Tibial nerve (tissue), 4 donors: ENCODE data around the gene ZRANB1. TPM values are rescaled to one million over a fixed set of nuclear protein-coding genes. Genes with fewer than 3 reads are reported as not detected.

Experiments used
- DNase-seq, 2 donors: peaks; one replicate each; pipeline ENCODE4 v3.0.0-alpha.2; 2019; ENCODE audit warnings: low spot score in 2 of 2
- H3K27ac ChIP-seq, 4 donors: fragments of 200-600 bp; sonication (generic) in 3 of 4; one replicate each; pipeline ENCODE4 v1.5.1; 2017 to 2019; ENCODE audit warnings: mild to moderate bottlenecking in 1 of 4
- H3K27me3 ChIP-seq, 2 donors: fragments of 200-600 bp; sonication (generic) in 1 of 2; one replicate each; pipeline versions ENCODE4 v1.5.1 to v1.6.0; 2017 to 2019
- H3K36me3 ChIP-seq, 3 donors: fragments of 200-600 bp; sonication (generic); one replicate each; pipeline ENCODE4 v1.5.1; 2018 to 2019
- H3K4me1 ChIP-seq, 4 donors: fragments of 200-600 bp; sonication (generic) in 3 of 4; one replicate each; pipeline ENCODE4 v1.5.1; 2017 to 2019
- H3K4me3 ChIP-seq, 4 donors: fragments of 200-600 bp; sonication (generic) in 3 of 4; one replicate each; pipeline ENCODE4 v1.5.1; 2017 to 2019; ENCODE audit warnings: mild to moderate bottlenecking in 1 of 4, moderate library complexity in 1 of 4
- H3K9me3 ChIP-seq, 4 donors: fragments of 200-600 bp; sonication (generic) in 3 of 4; one replicate each; pipeline ENCODE4 v1.5.1; 2017 to 2019
- EP300 ChIP-seq, 2 donors: sonication (generic); formaldehyde crosslinking; IDR thresholded peaks; one replicate each; pipeline ENCODE4 v1.6.1; 2017; ENCODE audit warnings: antibody characterized with exemption in 2 of 2, mild to moderate bottlenecking in 1 of 2
- POLR2A ChIP-seq, 2 donors: fragments of 450-650 bp; IDR thresholded peaks; one replicate each; pipeline ENCODE4 v1.6.1; 2017; ENCODE audit warnings: antibody characterized with exemption in 2 of 2, mild to moderate bottlenecking in 2 of 2, moderate library complexity in 2 of 2
- WGBS, 2 donors: methylation state at CpG; one replicate each; pipeline ENCODE4 v1.1.5; 2018; 5-methylcytosine and 5-hydroxymethylcytosine counted together
- total RNA-seq, 4 donors: library from RNA; depleted of rRNA; stranded (reverse); fragments of >200 nt; gene quantifications; one replicate each; pipeline ENCODE4 v1.1.0, GENCODE V29; 2016
- TF ChIP-seq, protein P1 (sequence below), 5 experiments: fragments of 200-600 bp in 3 of 5; fragments of 450-650 bp in 2 of 5; sonication (generic) in 3 of 5; IDR thresholded peaks; one replicate each; pipeline ENCODE4 v1.5.1; 2016 to 2019; ENCODE audit warnings: antibody characterized with exemption in 5 of 5, mild to moderate bottlenecking in 3 of 5, moderate library complexity in 2 of 5

Gene ZRANB1
- total RNA-seq, 4 donors from 2014 or later: 22.2 to 33.5 (median 24.2) TPM

GRCh38 chr10:124953421-124953820, 11.5 kb downstream of the ZRANB1 start:
- Histone ChIP-seq H3K9me3 (no peaks in the 10 kb centered on the region), H3K27ac (no peak overlapping the region), H3K4me1 (peaks cover 0 to 41% (median 11%) of the 10 kb centered on the region in 4 donors), H3K36me3 (peaks cover 0 to 4% (median 0%) of the 10 kb centered on the region in 3 donors), H3K27me3 (no peaks in the 10 kb centered on the region), H3K4me3 (no peak overlapping the region)
- 87% methylated on average over 3 of the region's 3 CpGs for WGBS, 2 donors
- DNase-seq: no peak
- TF ChIP-seq, protein P1, sequence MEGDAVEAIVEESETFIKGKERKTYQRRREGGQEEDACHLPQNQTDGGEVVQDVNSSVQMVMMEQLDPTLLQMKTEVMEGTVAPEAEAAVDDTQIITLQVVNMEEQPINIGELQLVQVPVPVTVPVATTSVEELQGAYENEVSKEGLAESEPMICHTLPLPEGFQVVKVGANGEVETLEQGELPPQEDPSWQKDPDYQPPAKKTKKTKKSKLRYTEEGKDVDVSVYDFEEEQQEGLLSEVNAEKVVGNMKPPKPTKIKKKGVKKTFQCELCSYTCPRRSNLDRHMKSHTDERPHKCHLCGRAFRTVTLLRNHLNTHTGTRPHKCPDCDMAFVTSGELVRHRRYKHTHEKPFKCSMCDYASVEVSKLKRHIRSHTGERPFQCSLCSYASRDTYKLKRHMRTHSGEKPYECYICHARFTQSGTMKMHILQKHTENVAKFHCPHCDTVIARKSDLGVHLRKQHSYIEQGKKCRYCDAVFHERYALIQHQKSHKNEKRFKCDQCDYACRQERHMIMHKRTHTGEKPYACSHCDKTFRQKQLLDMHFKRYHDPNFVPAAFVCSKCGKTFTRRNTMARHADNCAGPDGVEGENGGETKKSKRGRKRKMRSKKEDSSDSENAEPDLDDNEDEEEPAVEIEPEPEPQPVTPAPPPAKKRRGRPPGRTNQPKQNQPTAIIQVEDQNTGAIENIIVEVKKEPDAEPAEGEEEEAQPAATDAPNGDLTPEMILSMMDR (IDR thresholded peaks at IDR 0.05): no peak
- no peak for TF ChIP-seq POLR2A (IDR thresholded peaks at IDR 0.05)
- TF ChIP-seq EP300 (IDR thresholded peaks at IDR 0.05): no peak

DNA sequence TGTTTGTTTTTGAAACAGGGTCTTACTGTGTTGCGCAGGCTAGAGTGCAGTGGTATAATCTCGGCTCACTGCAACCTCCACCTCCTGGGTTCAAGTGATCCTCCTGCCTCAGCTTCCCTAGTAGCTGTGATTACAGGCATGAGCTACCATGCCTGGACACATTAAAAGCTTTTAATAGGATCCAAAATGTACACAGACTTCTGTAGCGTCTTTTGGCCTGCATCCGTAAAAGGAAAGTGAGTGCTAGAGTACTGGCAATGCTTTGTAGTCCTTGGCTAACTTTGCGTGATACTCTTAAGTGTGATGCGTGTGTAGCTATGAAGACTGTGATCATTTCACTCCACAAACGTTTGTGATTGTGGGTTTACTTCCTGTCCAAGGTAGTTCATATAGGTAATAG, 13.3 kb downstream of the ZRANB1 start:
- no peak for DNase-seq
- Histone ChIP-seq H3K4me1 (peaks cover 0 to 53% (median 11%) of the 10 kb centered on the region in 4 donors), H3K27ac (no peak overlapping the region), H3K9me3 (no peaks in the 10 kb centered on the region), H3K36me3 (no peaks in the 10 kb centered on the region), H3K4me3 (no peak overlapping the region), H3K27me3 (no peaks in the 10 kb centered on the region)
- TF ChIP-seq POLR2A (IDR thresholded peaks at IDR 0.05) (no peak), EP300 (IDR thresholded peaks at IDR 0.05) (no peak)
- TF ChIP-seq, protein P1 (IDR thresholded peaks at IDR 0.05): no peak
- WGBS, 2 donors: 49 to 51% methylated on average over 7 of the region's 7 CpGs

- H3K27me3 ChIP-seq: no peaks in the 10 kb centered on the region
- TF ChIP-seq, protein P1 (IDR thresholded peaks at IDR 0.05): no peak
- TF ChIP-seq POLR2A (IDR thresholded peaks at IDR 0.05) (no peak), EP300 (IDR thresholded peaks at IDR 0.05) (no peak)
- no peaks in the 10 kb centered on the region for H3K9me3 ChIP-seq
- H3K27ac ChIP-seq: no peak overlapping the region
- peaks cover 0 to 57% (median 11%) of the 10 kb centered on the region in 4 donors for H3K4me1 ChIP-seq
- DNase-seq: no peak
- H3K36me3 ChIP-seq: no peaks in the 10 kb centered on the region
- H3K4me3 ChIP-seq: no peak overlapping the region
- 52% methylated on average over 10 of the region's 10 CpGs for WGBS, 2 donors
These were observed 13.9 kb downstream of the ZRANB1 start for GRCh38 chr10:124955868-124956267.

GRCh38 chr10:124956764-124957163, 14.8 kb downstream of the ZRANB1 start:
- H3K27me3 ChIP-seq: no peaks in the 10 kb centered on the region
- no peaks in the 10 kb centered on the region for H3K36me3 ChIP-seq
- peaks cover 0 to 65% (median 11%) of the 10 kb centered on the region in 4 donors for H3K4me1 ChIP-seq
- no peak overlapping the region for H3K27ac ChIP-seq
- TF ChIP-seq, protein P1 (IDR thresholded peaks at IDR 0.05): no peak
- TF ChIP-seq POLR2A (IDR thresholded peaks at IDR 0.05) (no peak), EP300 (IDR thresholded peaks at IDR 0.05) (no peak)
- no peak for DNase-seq
- H3K9me3 ChIP-seq: no peaks in the 10 kb centered on the region
- no peak overlapping the region for H3K4me3 ChIP-seq
- 59 to 66% methylated on average over 1 of the region's 1 CpG for WGBS, 2 donors

DNA sequence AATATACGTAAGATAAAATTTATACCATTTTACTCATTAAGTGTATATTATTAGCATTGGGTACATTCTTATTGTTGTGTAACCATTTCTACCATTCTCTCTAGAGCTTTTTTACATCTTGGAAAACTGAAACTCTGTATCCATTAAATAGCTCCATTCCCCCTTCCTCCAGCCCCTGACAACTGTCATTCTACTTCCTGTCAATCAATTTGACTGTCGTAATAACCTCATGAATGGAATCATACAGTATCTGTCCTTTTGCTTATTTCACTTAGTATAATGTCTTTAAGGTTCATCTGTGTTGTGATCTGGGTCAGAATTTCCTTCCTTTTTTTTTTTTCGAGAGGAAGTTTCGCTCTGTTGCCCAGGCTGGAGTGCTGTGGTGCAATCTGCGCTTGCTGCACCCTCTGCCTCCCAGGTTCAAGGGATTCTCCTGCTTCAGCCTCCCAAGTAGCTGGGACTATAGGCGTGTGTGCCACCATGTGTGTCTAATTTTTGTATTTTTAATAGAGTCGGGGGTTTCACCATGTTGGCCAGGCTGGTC, 15.6 kb downstream of the ZRANB1 start:
- H3K4me3 ChIP-seq: no peak overlapping the region
- TF ChIP-seq POLR2A (IDR thresholded peaks at IDR 0.05): no peak
- peak in 1 of 2 donors; percentile 16 for TF ChIP-seq EP300 (IDR thresholded peaks at IDR 0.05)
- no peaks in the 10 kb centered on the region for H3K9me3 ChIP-seq
- H3K27me3 ChIP-seq: no peaks in the 10 kb centered on the region
- H3K36me3 ChIP-seq: no peaks in the 10 kb centered on the region
- no peak overlapping the region for H3K27ac ChIP-seq
- DNase-seq: no peak
- WGBS, 2 donors: 83 to 90% methylated on average over 7 of the region's 7 CpGs
- peaks cover 0 to 70% (median 11%) of the 10 kb centered on the region in 4 donors for H3K4me1 ChIP-seq
